GM04503 (cell line): ENCODE data around the gene GP1BB.
"Not testable (repeated sequence)": the region's sequence is repeated elsewhere in the genome, so short reads cannot be mapped to it uniquely, and the experiment has no call there.

Experiments
- DNase-seq: peaks from one replicate; pipeline ENCODE4 v3.0.0-alpha.2; 2012; ENCODE audit warnings: low read depth

Gene GP1BB

DNA sequence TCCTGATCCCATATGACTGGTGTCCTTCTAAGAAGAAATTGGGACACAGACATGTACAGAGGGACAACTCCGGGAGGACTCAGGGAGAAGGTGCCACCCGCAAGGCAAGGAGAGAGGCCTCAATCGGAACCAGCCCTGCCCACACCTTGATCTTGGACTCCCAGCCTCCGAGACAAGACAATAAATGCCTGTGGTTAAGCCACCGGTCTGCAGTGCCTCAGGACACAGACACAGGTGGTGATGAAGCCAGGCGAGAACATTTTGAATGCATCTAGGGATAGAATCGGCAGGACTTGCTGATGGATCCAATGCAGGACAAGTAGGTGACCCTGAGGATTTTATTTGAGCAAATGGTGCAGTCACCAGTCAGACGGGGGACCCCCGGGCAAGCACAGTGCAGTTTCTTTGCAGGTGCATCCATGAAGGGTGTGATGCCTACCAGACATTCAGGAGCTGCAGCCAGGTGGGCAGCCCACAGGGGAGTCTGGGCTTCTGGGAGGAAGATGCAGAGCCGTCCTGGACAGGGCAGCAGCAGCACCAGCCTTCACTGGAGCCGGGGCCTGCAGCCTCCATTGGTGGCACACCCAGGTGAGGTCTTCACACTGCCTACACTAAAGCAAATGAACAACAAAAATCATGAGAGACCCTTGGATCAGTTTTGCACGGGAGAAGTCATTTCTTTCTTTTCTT lies 29.2 kb upstream of the GP1BB start:
- no peak for DNase-seq

DNA sequence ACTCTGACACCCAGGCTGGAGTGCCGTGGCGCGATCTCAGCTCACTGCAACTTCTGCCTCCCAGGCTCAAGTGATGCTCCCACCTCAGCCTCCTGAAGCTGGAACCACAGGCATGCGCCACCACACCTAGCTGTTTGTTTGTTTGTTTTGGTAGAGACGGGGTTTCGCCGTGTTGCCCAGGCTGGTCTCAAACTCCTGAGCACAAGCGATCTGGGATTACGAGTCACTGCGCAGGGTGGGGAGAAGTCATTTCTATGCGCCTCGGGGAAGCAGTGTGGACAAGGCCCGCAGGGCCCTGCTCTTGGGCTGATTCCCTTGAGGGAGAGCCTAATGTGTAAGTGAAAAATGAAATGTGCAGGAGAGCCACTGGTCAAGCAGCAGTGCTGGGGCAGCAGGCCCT lies 28.6 kb upstream of the GP1BB start:
- DNase-seq, result no peak

DNA sequence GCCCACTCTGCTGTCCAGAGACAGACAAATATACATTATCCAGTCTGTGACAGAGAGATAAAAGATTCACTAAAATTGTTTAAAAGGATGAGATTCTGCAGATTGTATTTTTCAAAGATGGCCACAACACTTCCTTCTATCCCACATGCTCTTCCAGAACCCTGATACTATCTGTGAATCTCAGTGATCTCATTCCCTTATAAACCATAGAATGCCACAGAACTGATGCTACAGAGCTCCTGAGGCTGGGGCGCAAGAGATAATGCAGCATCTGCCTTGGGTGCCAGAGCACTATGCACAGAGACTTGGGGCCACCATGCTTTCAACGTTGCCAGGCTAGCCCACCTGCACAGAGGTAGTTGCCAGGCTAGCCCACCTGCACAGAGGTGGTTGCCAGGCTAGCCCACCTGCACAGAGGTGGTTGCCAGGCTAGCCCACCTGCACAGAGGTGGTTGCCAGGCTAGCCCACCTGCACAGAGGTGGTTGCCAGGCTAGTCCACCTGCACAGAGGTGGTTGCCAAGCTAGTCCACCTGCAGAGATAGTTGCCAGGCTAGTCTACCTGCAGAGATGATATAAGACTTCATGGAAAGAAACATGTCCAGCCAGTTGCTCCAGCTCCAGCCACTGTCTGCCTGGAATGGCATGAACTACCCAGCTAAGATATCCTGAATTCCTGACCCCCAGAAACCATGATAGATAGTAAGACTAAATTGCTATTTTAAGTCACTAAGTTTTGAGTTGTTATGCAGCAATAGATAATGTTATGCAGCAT lies 26.6 kb upstream of the GP1BB start:
- DNase-seq, result no peak

DNA sequence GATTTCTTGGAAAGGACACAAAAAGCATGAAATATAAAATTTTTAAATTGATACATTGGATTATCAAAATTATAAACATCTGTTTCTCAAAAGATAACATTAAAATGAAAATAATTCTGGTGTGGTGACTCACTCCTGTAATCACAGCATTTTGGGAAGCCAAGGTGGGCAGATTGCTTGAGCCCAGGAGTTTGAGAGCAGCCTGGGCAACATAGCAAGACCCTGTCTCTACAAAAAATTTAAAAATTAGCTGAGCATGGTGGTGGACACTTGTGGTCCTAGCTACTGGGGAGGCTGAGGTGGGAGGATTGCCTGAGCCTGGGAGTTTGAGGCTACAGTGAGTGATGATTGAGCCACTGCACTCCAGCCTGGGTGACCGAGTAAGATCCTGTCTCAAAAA lies 25.5 kb upstream of the GP1BB start:
- DNase-seq, result not testable (repeated sequence)

DNA sequence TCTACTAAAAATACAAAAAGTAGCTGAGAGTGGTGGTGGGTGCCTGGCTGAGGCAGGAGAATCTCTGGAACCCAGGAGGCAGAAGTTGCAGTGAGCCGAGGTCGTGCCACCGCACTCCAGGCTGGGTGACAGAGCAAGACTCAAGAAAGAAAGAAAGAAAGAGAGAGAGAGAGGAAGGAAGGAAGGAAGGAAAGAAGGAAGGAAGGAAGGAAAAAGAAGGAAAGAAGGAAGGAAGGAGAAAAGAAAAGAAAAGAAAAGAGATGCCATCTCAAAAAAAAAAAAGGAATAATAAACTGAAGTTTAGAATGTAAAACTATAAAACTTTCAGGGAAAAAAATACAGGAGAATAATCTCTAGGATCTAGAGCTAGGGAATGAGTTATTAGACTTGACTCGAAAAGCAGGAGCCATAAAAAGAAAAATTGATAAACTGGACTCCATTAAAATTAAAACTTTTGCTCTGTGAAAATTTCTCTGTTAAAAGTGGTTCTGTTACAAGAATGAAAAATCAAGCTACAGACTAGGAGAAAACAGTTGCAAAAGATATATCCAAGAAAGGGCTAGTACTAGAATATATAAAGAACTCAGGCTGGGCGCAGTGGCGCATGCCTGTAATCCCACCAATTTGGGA lies 22.4 kb upstream of the GP1BB start:
- no peak for DNase-seq

DNA sequence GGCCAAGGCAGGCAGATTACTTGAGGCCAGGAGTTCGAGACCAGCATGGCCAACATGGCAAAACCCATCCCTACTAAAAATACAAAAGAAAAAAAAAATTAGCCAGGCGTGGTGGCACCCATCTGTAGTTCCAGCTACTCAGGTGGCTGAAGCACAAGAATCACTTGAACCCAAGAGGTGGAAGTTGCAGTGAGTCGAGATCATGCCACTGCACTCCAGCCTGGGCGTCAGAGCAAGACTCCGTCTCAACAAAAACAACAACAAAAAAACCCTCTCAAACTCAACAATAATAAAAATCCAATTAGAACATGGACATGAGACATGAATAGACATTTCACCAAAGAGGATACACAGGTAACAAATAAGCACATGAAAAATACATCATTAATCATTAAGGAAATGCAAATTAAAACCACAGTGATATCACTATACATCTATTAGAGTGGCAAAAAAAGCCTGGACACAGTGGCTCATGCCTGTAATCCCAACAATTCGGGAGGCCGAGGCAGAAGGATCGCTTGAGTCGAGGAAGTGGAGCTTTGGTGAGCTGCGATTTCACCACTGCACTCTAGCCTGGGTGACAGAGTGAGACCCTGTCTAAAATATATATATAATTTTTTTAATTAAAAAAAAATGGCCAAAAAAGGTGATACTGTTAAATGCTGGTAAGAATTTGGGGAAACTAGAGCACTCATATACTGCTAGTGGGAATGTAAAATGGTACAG lies 21.8 kb upstream of the GP1BB start:
- no peak for DNase-seq

DNA sequence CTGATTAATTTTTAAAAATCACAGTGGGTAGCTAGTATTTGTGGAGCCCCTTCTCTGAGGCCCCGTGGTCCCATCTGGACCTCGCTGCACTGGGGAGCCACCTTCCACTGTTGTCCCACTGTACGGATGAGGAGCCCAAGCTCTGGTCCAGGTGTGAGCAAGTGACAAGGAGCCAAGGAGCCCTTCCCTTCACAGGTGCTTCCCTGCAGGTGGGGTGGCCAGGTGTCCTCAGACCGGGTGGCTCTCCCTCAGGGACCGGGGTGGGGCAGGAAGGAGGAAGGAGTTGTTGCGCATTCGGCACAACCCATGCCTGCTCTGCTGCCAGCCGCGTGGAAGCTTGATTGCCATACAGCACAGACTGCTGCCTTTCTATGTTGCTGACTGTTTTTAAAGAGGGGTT lies 19.5 kb upstream of the GP1BB start:
- DNase-seq, result no peak

DNA sequence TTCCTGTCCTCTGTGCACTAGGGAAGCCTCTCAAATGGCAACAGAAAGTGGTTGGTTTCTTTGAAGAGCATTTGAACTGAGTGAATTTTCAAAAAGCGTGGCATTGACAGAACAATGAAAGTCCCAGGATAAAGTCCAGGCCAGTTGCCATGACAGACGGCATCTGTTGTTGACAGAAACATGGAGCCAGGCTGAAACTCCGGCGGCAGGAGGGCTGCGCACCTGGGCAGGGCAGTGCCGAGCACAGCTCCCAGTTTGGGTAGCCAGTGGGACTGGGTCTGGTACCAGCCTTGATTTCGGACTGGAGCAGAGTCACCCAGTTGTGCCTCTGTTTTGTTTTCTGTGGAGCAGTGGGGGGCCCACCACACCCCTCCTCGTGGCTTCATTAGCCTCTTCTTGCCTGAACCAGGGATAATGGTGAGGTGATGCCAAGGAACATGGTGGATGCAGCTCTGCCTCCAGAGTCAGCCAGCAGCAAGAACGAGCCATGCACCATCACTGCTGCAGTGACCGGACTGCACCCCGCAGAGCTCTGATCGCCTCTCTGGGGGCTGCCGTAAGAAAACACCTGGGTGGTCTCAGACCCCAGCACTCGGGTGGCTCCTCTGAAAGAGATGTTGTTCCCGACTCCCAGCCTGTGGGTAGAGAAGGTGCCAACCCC lies 18.9 kb upstream of the GP1BB start:
- no peak for DNase-seq

DNA sequence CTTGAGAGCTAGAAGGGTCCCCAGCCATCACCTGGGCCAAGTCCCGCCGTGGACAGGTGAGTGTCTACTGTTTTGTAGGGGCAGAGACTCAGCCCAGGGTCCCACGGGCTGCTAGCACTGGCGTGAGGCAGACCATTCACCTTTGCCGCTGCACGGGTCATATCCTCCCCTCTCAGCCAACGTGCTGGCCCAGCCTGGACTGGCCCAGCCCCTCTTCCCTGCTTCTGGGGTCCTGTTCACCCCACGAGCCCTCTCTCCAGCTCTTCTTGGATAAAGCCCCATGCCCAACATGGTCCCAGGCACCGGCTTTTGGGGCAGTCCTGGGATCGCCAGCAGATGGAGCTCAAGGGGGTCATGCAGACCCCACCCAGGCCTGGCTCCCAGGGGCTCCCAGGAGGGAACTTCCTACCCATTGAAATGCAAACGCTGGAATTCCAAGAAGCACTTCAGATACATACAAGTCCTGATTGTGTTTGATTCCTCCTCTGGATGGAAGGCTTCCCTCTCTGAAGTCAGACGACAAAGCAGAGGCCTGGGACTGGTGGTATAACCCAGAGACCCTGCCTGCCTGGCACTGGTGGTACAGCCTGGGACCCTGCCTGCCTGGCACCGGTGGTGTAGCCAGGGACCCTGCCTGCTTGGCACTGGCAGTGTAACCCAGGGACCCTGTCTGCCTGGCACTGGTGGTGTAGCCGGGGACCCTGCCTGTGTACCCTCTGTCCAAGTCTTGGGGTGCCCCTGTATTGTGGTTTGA lies 18.0 kb upstream of the GP1BB start:
- no peak for DNase-seq

DNA sequence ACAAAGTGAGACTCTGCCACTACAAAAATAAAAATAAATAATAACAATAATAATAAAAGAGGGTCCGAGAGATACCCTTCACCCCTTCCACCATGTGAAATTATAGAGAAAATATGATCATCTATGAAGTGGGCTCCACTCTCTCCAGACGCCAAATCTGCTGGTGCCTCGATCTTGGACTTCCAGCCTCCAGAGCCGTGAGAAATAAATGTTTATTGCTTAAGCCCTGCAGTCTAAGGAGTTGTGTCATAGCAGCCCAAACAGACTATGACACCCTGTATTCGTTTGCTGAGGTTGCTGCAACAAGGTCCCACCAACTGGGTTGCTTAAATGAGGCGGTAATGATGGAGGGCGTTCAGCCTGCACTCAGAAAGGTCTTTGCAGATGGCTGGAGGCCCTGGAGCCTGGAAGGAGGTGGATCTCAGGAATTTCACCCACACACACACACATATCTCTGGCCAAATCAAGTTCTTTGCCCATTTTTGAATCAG lies 16.6 kb upstream of the GP1BB start:
- DNase-seq, result no peak

DNA sequence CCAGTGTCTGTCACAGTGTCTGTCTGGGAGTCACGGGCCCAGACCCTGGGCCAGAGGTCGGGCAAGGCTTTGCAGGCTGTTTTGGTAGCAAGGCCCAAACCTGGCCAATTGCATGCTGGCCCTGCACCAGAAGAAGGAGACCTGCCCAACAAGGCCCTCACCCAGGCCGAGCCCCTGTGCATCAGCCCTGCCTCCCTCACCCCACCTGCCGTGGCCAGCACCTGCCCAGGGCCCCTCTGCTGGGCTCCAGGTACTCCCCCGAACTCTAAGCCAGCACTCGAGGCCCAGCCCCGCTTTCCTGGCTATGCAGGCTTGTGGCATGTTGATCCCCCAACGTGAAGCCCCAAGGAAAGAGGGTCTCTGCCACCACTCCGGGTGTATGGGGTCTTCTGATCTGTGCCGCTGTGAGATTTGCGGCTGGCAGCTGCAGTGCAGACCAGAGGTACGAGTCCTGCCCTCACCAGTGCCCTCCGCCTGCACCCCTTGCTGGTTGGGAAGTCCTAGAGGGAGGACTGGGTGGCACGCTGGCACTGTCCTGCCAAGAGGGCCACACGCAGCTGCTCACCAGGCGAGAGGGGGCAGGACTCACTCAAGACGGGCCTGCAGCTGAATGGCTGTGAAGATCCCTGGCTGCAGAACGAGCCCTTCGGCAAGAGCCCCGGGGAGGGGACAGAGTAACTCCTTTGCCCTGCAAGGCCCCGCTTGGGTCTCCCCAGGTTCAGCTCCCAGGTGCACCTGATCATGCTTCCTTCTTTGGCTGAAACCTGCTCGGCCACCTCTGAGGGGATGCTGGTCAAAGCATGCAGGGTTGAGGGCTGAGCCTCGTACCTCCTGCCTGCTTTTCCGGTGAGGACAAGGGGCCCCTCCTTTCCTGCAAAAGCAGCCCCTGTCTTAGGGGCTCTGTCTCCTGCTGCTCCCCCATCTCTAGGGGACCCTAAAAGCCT lies 15.7 kb upstream of the GP1BB start:
- DNase-seq, result no peak

DNA sequence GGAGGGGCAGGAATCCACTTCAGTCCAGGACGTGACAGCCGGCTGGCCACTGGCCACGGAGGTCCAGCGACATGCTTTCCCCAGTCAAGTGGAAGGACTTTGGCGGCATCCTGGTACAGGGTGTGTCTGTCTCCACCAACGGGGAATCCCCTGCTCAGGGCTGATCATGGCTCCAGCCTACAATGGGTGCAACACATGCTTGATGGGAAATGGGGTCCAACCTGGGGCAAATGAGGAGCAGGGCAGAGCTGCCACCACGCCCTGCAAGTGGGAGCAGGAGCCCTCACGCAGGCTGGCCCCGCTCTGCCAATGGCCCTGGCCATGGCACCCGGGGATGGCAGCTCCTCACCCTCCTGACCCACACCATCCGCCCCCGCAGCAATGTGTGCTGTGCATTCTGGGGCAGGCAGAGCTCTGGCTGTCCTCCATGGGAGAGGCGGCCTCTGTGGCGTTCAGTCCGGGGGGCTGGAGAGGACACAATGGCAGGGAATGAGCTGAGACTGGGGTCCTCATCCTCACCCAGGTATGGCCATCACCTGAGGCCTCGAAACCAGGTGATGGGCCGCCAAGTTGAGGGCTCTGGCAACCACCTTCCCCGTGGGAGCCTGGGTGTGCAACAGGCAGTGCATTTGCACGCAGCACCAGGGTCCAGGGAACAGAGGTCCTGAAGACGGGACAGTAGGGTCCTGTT lies 14.9 kb upstream of the GP1BB start:
- DNase-seq, result no peak

DNA sequence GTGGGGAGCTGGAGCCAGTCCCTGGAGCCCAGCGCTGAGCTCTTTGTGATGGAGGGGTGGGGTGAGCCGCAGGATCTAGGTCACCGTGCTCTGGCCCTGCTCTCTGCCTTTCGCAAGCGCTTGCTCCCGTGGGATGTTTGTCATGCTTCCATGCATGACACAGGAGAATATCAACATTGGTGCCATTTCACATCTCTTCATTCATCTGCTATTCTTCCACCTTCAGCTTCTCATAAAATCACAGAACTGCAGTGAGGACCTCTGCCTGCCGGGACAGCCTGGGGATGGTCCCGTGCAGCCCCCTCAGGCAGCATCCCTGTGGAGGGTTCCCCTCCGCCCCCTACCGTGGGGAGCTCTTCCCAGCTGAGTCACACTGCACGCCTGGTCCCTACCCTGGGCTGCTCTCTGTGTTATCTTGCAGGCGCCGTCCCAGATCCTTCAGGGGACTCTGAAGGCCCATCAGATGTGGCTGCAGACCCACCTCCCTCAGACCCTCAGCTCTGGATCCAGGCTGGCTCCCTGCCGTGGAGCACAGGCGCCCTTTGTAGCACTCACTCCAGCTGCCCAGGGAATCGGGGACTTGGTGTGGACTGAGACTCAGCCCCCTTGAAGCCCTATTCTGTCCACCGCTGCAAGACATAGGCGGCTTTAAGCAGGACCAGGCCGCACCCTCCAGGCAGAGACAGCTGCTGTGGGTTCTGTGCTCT lies 14.1 kb upstream of the GP1BB start:
- DNase-seq, result no peak

DNA sequence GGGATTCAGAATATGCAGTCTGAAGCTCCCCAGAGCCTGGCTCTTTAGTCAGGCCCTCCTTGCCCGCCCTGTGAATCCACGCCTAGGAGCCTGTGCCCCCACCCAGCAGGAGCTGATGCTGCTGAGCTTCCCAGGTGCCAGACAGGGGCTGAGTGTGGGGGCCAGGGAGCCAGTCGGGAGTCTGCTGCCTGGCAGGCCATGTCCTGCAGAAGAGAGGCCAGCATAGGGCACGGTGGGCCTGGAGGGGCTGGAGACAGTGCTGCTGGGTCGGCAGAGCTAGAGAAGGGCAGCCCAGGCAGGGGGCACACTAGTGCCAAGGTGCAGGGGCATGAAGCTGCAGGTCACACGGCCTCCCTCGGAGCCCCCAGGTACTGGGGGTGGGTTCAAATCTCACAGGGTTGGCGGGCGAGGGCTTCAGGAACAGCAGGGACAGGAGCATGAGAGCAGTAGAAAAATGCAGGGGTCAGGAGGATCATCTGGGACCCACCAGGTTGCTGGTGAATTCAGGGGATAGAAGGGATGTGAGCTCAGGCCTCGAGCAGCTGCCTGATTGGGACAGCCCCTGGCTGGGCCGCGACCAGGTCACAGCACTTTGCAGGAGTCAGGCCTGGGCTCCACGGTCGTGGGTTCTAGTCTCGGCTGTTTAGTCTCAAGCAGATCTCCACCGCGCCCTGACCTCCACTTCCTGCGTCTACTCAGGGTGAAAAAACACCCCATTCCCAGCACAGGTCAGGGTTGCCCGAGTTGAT lies 13.1 kb upstream of the GP1BB start:
- no peak for DNase-seq

DNA sequence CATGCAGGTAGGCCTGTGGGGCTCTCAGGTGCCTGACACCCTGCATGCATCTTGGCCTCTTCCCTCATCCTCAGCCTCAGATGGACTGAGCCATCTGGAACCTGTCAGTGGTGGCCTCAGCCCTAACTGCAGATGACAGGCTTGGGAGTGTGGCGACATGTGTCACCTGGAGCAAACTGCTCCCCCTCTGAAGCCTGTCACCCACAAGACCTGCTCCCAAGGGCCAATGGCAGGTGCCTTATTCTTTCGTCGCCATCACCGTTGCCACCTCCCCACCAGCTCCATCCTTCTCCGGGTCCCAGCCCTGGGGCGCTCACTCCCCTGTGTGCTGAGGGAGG lies 12.6 kb upstream of the GP1BB start:
- no peak for DNase-seq

DNA sequence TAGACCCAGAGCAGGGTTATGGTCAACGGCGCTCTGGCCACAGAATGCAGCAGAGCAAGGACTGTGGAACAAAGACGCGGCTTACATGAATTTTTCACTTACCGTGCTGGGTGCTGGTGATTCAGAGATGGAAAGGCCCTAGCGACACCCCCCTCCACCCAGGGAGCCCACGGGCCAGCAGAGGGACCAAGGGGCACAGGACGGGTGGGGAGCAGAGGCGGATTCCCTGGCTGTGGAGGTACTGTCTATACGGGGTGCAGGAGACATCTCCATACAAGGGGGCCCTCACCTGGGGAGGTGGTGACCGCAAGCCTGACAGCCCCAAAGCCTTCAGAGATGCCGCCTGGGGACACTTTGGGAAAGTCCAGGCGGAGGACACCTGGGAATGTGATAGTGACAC lies 10.1 kb upstream of the GP1BB start:
- no peak for DNase-seq

DNA sequence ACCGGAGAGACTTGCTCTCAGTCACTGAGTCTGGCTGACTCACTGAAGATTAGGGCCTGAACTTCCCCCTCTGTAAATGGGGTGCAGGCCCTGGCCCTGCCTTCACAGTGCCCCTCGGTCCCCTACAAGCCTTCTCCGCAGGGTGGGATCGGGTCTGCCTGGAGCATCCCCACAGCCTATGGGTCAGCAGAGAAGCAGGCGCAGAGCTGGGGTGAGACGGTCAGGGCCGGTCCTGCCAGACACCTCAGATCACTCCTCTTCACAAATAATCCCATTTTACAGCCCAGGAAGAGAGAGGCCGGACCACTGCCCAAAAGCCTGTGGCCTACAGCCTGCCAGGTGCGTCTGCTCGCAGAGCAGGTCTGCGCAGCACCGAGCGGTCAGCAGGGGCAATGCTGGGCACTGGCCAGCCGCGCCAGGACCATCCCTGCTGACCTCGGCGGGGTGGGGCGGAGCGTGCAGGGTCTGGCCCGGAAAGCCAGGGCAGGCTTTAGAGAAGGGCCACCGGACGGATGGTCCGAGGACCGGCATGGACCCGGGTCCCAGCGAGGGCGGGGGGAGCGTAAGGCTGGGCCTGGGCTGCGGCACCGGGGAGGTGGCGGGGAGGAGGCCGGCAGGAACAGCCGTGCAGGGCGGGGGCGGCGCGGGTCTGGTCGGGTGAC lies 9.6 kb upstream of the GP1BB start:
- DNase-seq, result no peak
